HEK293T (cell line): ENCODE measurements around the gene CRY2.

Source experiments
- ARNT ChIP-seq: fragments of 450-650 bp; IDR thresholded peaks from 2 replicates; pipeline ENCODE4 v1.6.1; 2017; ENCODE audit warnings: mild to moderate bottlenecking
- BHLHE40 ChIP-seq: fragments of 450-650 bp; IDR thresholded peaks from 2 replicates; pipeline ENCODE4 v1.6.1; 2016; ENCODE audit warnings: mild to moderate bottlenecking, moderate library complexity, borderline replicate concordance
- ELF4 ChIP-seq: fragments of 450-650 bp; IDR thresholded peaks from 2 replicates; pipeline ENCODE4 v1.6.1; 2017; ENCODE audit warnings: antibody characterized with exemption
- FOXA1 ChIP-seq: fragments of 450-650 bp; IDR thresholded peaks from 2 replicates; pipeline ENCODE4 v1.6.1; 2016; ENCODE audit warnings: mild to moderate bottlenecking
- FOXK2 ChIP-seq: fragments of 450-650 bp; IDR thresholded peaks from 2 replicates; pipeline ENCODE4 v1.6.1; 2016; ENCODE audit warnings: mild to moderate bottlenecking
- FOXM1 ChIP-seq: fragments of 450-650 bp; IDR thresholded peaks from 2 replicates; pipeline ENCODE4 v1.6.1; 2017; ENCODE audit warnings: mild to moderate bottlenecking, borderline replicate concordance
- HDGF ChIP-seq: fragments of 450-650 bp; IDR thresholded peaks from 2 replicates; pipeline ENCODE4 v1.6.1; 2017; ENCODE audit warnings: antibody characterized with exemption, borderline replicate concordance
- L3MBTL2 ChIP-seq: fragments of 450-650 bp; conservative IDR thresholded peaks from 2 replicates; pipeline ENCODE4 v1.6.1; 2016; ENCODE audit warnings: mild to moderate bottlenecking
- NFRKB ChIP-seq: fragments of 450-650 bp; IDR thresholded peaks from 2 replicates; pipeline ENCODE4 v1.6.1; 2016; ENCODE audit warnings: mild to moderate bottlenecking, moderate library complexity
- PKNOX1 ChIP-seq: fragments of 450-650 bp; IDR thresholded peaks from 2 replicates; pipeline ENCODE4 v1.6.1; 2016
- SP1 ChIP-seq: fragments of 450-650 bp; IDR thresholded peaks from 2 replicates; pipeline ENCODE4 v1.6.1; 2017
- SUZ12 ChIP-seq: fragments of 450-650 bp; IDR thresholded peaks from 2 replicates; pipeline ENCODE4 v1.6.1; 2016; ENCODE audit warnings: mild to moderate bottlenecking
- TARDBP ChIP-seq: fragments of 450-650 bp; IDR thresholded peaks from 2 replicates; pipeline ENCODE4 v1.6.1; 2016
- ZNF384 ChIP-seq: fragments of 450-650 bp; IDR thresholded peaks from 2 replicates; pipeline ENCODE4 v1.6.1; 2016

DNA sequence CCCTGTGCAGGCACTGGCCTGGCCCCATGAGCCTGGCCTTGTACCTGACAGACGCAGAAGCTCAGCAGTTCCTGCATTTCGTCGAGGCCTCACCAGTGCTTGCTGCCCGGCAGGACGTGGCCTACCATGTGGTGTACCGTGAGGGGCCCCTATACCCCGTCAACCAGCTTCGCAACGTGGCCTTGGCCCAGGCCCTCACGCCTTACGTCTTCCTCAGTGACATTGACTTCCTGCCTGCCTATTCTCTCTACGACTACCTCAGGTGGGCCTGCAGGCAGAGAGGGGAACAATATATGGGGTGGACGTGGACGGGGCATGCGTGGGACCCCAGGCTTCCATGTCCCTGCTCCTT is 80.0 kb downstream of the CRY2 start:
- TF ChIP-seq NFRKB (no peak), SUZ12 (no peak), BHLHE40 (no peak), L3MBTL2 (no peak), FOXK2 (no peak), ZNF384 (no peak), PKNOX1 (no peak), ELF4 (no peak), TARDBP (no peak), ARNT (no peak), FOXA1 (no peak), HDGF (no peak), FOXM1 (no peak), SP1 (no peak)
